Raji (cell line): ENCODE data around the gene IL26.

ENCODE experiments used
- POLR2A ChIP-seq: IDR thresholded peaks from 2 replicates; pipeline ENCODE4 v1.6.1; 2011; ENCODE audit warnings: low read depth, low read length, control low read depth; ENCODE audit not compliant: insufficient read depth

IL26 gene

DNA sequence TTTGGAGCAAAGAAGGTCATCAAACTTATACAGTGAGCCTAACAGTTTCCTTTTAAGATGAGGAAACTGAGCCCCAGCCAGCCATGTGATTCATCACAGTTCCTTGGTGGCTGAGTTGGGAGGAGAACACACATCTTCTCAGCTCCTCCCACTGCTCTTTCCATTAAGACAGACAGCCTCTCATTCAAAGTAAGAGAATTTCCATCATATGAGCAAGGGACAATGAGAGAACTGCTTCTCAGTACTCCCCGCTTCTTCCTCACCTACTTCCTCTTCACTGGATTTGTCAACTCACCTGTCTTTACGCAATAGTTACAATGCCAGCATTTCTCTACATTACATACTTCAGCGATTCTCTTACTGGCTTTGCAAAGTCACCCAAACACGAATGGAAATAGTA is 68.2 kb downstream of the IL26 start:
- no peak for TF ChIP-seq POLR2A

GRCh38 chr12:68156636-68157035 is 69.0 kb downstream of the IL26 start:
- no peak for TF ChIP-seq POLR2A

DNA sequence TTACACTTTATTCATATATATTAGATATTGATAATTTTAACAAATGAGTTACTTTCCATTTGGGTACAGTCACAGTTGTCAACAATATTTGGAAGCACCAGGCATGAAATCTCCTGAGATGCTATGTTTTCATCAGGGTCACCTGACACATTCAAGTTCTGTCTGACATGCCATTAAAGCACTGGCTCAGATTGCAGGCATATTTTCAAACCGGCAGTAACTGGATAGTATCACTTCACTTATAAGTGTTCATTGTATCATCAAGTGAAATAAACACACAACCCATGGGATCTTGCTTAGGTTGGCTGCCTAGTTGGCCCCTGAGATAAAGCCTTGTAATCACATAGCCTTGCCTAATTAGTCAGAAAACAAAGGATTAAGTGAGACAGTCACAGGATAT is 70.8 kb downstream of the IL26 start:
- TF ChIP-seq POLR2A = no peak
